ENCODE data around the gene PREPL.

The PREPL gene

GRCh38 chr2:44296653-44297052 lies 64.6 kb downstream of the PREPL start:
- FAIRE-seq (no peak), DNase-seq (ENCODE audit: low spot score) (no peak)

DNA sequence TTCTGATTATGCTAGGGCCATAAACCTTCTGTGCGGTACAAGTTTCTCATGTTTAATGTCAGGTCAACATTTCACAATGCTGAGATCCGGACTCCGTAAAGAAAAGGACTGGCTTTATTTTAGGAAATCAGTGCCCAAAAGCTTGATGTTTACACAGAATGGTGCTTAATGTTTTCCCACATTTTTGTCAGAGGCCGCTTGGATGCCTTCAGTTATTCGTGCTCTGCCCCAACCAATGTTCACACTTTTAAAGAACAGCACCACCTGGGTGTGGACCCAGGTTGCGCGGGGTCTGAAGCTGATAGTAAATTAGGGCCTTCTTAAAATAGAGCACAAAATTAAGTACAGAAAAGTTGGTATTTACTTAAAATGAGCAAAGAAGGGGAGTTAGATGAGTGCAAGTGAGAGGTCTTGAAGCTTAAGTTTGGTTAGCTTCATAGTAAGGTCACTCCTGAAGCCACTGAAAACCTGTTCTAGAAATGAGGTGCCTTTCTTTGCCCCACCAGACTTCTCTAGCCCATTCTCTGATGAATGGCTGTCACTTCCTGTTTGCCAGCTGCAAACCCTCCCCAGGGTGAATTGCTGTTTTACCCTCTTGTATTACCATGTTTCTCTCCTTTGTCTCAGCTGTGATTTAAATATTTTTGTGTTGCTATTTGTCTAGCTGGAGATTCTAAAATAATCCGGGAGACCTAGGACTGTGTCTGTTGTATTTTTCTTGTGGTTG lies 65.5 kb downstream of the PREPL start:
- DNase-seq (ENCODE audit: low spot score) (no peak), FAIRE-seq (no peak)

DNA sequence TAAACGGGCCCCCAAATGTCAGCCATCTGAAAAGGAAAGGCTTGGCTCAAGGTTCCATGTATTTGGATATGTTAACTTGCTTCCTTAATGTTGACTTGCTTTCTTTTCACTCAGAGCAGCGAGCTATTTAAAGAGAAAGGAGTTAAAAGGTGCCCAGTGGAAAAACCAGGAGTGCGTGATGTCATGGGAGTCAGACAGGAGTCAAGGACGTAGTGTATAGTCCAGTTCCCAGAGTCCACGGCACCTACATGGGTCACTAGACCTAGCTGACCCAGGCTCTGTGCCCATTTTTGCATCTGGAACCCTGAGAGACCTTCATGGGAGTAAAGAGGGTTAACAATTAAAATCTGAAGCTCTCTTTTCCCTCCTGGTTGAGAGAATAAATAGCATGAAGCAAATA lies 66.2 kb downstream of the PREPL start:
- FAIRE-seq (no peak), DNase-seq (ENCODE audit: low spot score) (no peak)

- peak; percentile 98 for FAIRE-seq
- peak; percentile 99 for DNase-seq (ENCODE audit: low spot score)
These were observed 69.7 kb downstream of the PREPL start for GRCh38 chr2:44291281-44292248.

DNA sequence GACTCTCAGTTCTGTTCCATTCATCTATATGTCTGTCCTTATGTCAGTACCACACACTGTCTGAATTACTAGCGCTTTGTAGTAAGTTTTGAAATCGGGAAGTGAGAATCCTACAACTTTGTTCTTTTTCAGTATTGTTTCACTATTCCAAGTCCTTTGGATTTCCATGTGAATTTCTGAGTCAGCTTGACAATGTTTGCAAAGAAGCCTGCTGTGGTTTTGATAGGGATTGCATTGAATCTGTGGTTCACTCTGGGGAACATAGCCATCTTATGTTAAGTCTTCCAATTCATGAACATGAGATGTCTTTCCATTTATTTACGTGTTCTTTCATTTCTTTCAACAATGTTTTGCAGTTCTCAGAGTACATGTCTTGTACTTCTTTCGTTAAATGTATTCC lies 71.0 kb downstream of the PREPL start:
- peak; percentile 94 for FAIRE-seq
- peak; percentile 76 for DNase-seq (ENCODE audit: low spot score)

- FAIRE-seq: no peak
- DNase-seq (ENCODE audit: low spot score): no peak
These were observed 74.2 kb downstream of the PREPL start for GRCh38 chr2:44286884-44287638.

DNA sequence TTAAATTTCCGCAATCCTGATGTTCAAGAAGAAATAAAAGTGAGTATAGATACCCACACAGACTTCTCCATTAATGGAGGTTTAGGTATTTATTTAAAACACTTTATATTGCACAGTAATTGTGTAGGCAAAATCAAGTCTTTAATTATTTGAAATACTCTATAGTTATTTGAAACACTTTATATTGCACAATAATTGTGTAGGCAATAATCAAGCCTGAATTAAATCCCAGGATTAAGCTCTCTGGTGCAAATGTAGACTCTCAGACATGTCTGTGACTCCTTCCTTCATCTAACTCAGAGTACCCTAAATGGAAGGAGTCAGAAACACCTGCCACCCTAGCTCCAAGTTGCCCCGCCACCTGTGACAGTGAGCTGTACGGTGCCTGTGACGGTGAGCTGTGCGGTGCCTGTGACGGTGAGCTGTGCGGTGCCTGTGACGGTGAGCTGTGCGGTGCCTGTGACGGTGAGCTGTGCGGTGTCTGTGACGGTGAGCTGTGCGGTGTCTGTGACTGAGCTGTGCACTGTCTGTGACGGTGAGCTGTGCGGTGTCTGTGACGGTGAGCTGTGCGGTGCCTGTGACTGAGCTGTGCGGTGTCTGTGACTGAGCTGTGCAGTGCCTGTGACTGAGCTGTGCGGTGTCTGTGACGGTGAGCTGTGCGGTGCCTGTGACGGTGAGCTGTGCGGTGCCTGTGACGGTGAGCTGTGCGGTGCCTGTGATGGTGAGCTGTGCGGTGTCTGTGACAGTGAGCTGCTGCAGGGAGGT lies 75.0 kb downstream of the PREPL start:
- peak; percentile 29 for DNase-seq (ENCODE audit: low spot score)
- no peak for FAIRE-seq

- no peak for FAIRE-seq
- DNase-seq (ENCODE audit: low spot score): no peak
These were observed 76.1 kb downstream of the PREPL start for GRCh38 chr2:44285174-44285573.

DNA sequence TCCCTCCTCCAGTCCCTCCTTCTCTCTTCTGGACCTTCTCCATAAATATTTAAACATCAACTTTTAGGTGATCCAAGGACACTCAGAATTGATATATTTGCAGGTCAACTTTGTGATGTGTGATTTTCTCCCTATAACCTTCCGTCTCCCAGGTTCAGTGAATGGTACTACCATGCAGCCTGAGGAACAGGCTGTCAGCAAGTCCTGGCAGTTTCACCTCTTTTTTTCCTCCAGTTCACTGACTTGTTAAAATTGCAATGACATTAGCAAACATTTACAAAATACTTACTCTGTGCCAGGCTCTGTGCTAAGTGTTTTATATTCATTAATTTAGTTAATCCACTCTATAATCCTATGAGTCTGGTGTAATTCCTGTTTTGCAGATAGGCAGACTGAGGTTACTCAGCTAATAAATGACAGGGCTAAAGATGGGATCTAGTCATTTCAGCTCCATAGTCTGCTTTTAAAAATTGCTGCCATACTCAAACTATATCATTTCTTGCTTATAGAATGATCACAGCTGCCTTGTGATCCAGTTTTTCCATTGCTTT lies 78.1 kb downstream of the PREPL start:
- FAIRE-seq (no peak), DNase-seq (ENCODE audit: low spot score) (no peak)

GRCh38 chr2:44280869-44281268 lies 80.4 kb downstream of the PREPL start:
- no peak for DNase-seq (ENCODE audit: low spot score)
- FAIRE-seq: no peak

- no peak for FAIRE-seq
- DNase-seq (ENCODE audit: low spot score): no peak
These were observed 83.8 kb downstream of the PREPL start for GRCh38 chr2:44277541-44277940.

DNA sequence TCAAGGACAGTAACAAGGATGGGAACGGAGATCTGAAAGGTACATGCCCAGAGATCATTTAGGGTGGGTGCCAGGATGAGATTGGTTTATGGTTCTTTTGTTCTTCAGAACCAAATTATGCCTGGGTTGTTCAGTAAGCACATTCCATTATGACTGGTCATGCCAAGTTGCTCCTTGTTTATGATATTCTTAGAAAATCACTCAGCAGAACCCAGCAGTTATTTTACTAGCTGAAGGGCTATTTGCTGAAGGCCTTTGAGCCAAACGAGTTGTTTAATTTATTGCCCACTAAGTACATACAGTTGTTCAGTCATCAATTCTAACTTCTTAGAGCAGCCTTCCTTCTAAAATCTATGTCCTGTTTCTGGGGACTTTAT lies 85.4 kb downstream of the PREPL start:
- FAIRE-seq: peak; percentile 63
- peak; percentile 60 for DNase-seq (ENCODE audit: low spot score)

DNA sequence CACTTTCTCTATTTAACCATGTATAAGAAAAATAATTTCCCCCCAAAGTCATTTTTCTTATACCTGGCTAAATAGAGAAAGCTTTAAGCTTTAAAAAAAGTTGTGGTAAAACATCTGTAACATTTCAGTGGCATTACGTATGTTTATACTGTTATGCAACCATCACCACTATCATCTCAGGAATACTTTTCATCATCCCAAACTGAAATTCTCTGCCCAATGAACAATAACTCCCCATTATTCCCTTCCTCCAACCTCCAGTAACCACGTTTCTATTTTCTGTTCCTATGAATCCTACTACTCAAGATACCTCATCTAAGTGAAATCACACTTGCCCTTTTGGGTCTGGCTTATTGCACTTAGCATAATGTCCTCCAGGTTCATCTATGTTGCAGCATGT lies 87.7 kb downstream of the PREPL start:
- FAIRE-seq (no peak), DNase-seq (ENCODE audit: low spot score) (no peak)

- FAIRE-seq (no peak), DNase-seq (ENCODE audit: low spot score) (no peak)
These were observed 88.2 kb downstream of the PREPL start for GRCh38 chr2:44273076-44273475.

- DNase-seq (ENCODE audit: low spot score) (no peak), FAIRE-seq (no peak)
These were observed 90.0 kb downstream of the PREPL start for GRCh38 chr2:44271296-44271695.

- DNase-seq (ENCODE audit: low spot score): no peak
These were observed 91.5 kb downstream of the PREPL start for GRCh38 chr2:44269831-44270230.

DNA sequence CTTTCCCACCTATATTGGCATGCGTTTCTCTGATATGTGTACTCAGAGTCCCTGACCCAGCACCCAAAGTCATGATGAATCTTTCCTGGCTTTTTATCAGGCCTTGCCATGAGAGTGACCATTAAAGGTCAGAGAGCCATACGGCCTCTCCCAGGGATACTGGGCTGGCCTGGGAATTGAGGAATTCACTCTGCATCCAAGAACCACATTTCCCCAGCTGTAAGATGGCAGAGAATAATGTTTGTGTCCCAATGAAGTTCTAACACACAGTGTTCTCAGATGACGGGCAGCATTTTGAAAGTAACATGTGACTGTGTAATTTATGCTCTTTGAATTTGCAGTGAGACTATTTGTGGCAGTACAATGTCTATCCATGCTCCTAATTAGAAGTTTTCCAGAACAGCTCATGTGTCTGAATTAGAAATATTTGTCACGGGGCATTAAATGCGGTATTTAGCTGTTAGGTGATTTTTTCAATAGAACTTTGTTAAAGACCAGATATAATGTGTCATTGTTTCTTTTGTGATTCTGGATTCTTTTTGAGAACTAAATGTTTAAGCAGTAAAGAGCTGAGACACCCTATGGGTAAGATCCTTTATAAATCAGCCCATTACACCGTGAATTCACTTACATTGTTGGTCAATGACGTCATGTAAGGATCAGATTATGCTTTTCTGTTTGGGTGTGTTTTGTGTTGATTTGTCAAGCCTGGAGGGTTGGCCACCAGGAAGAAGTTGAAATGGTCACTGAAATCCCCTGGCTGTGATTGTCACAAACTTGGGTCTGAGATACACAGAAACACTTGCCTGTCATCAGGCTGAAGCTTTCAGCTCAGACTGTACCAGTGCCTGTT lies 93.3 kb downstream of the PREPL start:
- DNase-seq (ENCODE audit: low spot score): peak; percentile 89
- FAIRE-seq: peak; percentile 94

More at GRCh38 chr2:44269831-44270230, 91.5 kb downstream of the PREPL start:
- no peak for FAIRE-seq

All from RCC 7860 (cell line).